HepG2 (cell line): Measurements from ENCODE around the gene ZNF540. TPM values are rescaled to one million over a fixed set of nuclear protein-coding genes. Genes with fewer than 3 reads are reported as not detected.

Experiments used
- ATAC-seq: fragments of 200-7000 bp; cut with Tn5 transposase; 3 replicates; pipeline ENCODE4 v1.9.1; 2020; ENCODE audit warnings: mild to moderate bottlenecking, moderate library complexity
- BruUV-seq: library from RNA; stranded (reverse); fragments of 400-500 nt; replicated peaks from 2 replicates; lab custom pipeline; 2021; lab: Mats Ljungman, UMichigan
- CTCF ChIA-PET: fragments of 300-600 bp; formaldehyde crosslinking; extraction: SDS; loops from one replicate; lab custom pipeline; 2021; ENCODE audit warnings: low total read pairs, inconsistent platforms, low intra/inter-chr PET ratio; lab: Yijun Ruan, JAX
- POLR2A ChIA-PET: fragments of 350-600 bp; sonication (Branson Sonifier 250); formaldehyde crosslinking; loops from one replicate; lab custom pipeline; 2020; ENCODE audit warnings: antibody characterized with exemption, inconsistent platforms; lab: Yijun Ruan, JAX
- DNase-seq: peaks from one replicate; pipeline ENCODE4 v3.0.0-alpha.2; 2015; ENCODE audit warnings: low spot score
- FAIRE-seq: peaks from 3 replicates; lab custom pipeline; 2011; peaks lifted over from hg19 to GRCh38; lab: Jason Lieb, UNC
- H2AFZ ChIP-seq: one replicate; pipeline ENCODE4 v1.6.1; 2011; ENCODE audit warnings: low read length, inconsistent platforms
- H3K27ac ChIP-seq: fragments of 300-600 bp; 3 replicates; pipeline ENCODE4 v1.8.0; 2011; ENCODE audit warnings: mixed run types, mild to moderate bottlenecking, mixed read lengths, low read length, inconsistent platforms; ENCODE audit not compliant: insufficient read depth; ENCODE audit errors: extremely low read length
- H3K27me3 ChIP-seq, 2 experiments: fragments of 200-600 bp in 1 of 2; 2 replicates in 1 of 2; 3 replicates in 1 of 2; pipeline versions ENCODE4 v1.6.0 to v1.8.0; 2011; ENCODE audit warnings: low read length in 2 of 2, mild to moderate bottlenecking in 2 of 2, moderate library complexity in 2 of 2, inconsistent platforms in 1 of 2; ENCODE audit not compliant: insufficient read depth in 2 of 2, control insufficient read depth in 1 of 2
- H3K36me3 ChIP-seq, 2 experiments: fragments of 200-600 bp in 1 of 2; replicated peaks in 1 of 2; 2 replicates in 1 of 2; 3 replicates in 1 of 2; pipeline versions ENCODE4 v1.5.1 to v1.8.0; 2011; ENCODE audit warnings: low read length in 2 of 2, inconsistent platforms in 1 of 2; ENCODE audit not compliant: insufficient read depth in 2 of 2, control insufficient read depth in 1 of 2
- H3K4me1 ChIP-seq: 2 replicates; pipeline ENCODE4 v1.5.1; 2012; ENCODE audit warnings: low read length, inconsistent platforms; ENCODE audit not compliant: insufficient read depth
- H3K4me2 ChIP-seq: 2 replicates; pipeline ENCODE4 v1.6.0; 2011; ENCODE audit warnings: low read depth, low read length, inconsistent platforms
- H3K4me3 ChIP-seq, 3 experiments: fragments of 200-600 bp in 1 of 3; sonication (generic), shearing (Covaris generic) in 1 of 3; replicated peaks in 1 of 3; 2 replicates each; pipeline ENCODE4 v1.5.1; 2011 to 2016; ENCODE audit warnings: low read length in 3 of 3, inconsistent platforms in 2 of 3, low read depth in 2 of 3, mild to moderate bottlenecking in 2 of 3, control low read depth in 1 of 3, mixed read lengths in 1 of 3; ENCODE audit not compliant: insufficient read depth in 1 of 3
- H3K79me2 ChIP-seq: one replicate; pipeline ENCODE4 v1.6.1; 2011; ENCODE audit warnings: low read length, inconsistent platforms; ENCODE audit not compliant: insufficient read depth
- H3K9ac ChIP-seq: 2 replicates; pipeline ENCODE4 v1.6.0; 2011; ENCODE audit warnings: mild to moderate bottlenecking, low read depth, low read length, inconsistent platforms; ENCODE audit not compliant: insufficient read depth
- H3K9me3 ChIP-seq: 2 replicates; pipeline ENCODE4 v1.5.1; 2012; ENCODE audit warnings: mild to moderate bottlenecking, low read length
- H4K20me1 ChIP-seq: 2 replicates; pipeline ENCODE4 v1.6.0; 2011; ENCODE audit warnings: inconsistent platforms, mild to moderate bottlenecking, low read length, moderate library complexity; ENCODE audit not compliant: insufficient read depth
- GATA4 ChIP-seq: sonication (generic); IDR thresholded peaks from 2 replicates; pipeline ENCODE4 v1.6.1; 2016; ENCODE audit warnings: antibody characterized with exemption, low read depth, borderline replicate concordance
- GLI4 ChIP-seq: sonication (generic); formaldehyde crosslinking; IDR thresholded peaks from 2 replicates; pipeline ENCODE4 v1.5.1; 2020; ENCODE audit warnings: missing genetic modification reagents, mild to moderate bottlenecking, moderate library complexity, borderline replicate concordance
- GLMP ChIP-seq: sonication (generic); formaldehyde crosslinking; IDR thresholded peaks from 2 replicates; pipeline ENCODE4 v1.9.0; 2021; ENCODE audit warnings: missing genetic modification reagents, mild to moderate bottlenecking, borderline replicate concordance
- ISX ChIP-seq: sonication (generic); formaldehyde crosslinking; conservative IDR thresholded peaks from 2 replicates; pipeline ENCODE4 v1.5.0; 2020; ENCODE audit warnings: missing genetic modification reagents
- MEF2D ChIP-seq: sonication (generic); formaldehyde crosslinking; IDR thresholded peaks from 2 replicates; pipeline ENCODE4 v1.5.1; 2020; ENCODE audit warnings: mild to moderate bottlenecking, missing genetic modification reagents
- POLR2AphosphoS5 ChIP-seq: IDR thresholded peaks from 2 replicates; pipeline ENCODE4 v1.6.1; 2012; ENCODE audit warnings: low read depth, low read length
- SATB2 ChIP-seq: sonication (generic); formaldehyde crosslinking; IDR thresholded peaks from 2 replicates; pipeline ENCODE4 v1.5.0; 2020; ENCODE audit warnings: missing genetic modification reagents
- ZNF333 ChIP-seq: sonication (generic); formaldehyde crosslinking; IDR thresholded peaks from 2 replicates; pipeline ENCODE4 v1.4.0; 2020; ENCODE audit warnings: mild to moderate bottlenecking, missing genetic modification reagents, borderline replicate concordance
- ZNF432 ChIP-seq: sonication (generic); formaldehyde crosslinking; IDR thresholded peaks from 2 replicates; pipeline ENCODE4 v1.5.0; 2020; ENCODE audit warnings: missing genetic modification reagents, mild to moderate bottlenecking, borderline replicate concordance
- ZNF564 ChIP-seq: sonication (generic); formaldehyde crosslinking; IDR thresholded peaks from 2 replicates; pipeline ENCODE4 v1.8.1; 2023; ENCODE audit warnings: mild to moderate bottlenecking, missing genetic modification reagents
- ZNF678 ChIP-seq: sonication (generic); formaldehyde crosslinking; IDR thresholded peaks from 2 replicates; pipeline ENCODE4 v1.4.0; 2020; ENCODE audit warnings: mild to moderate bottlenecking, missing genetic modification reagents
- WGBS: methylation state at CpG from one replicate; pipeline ENCODE4 v1.1.6; 2017; ENCODE audit warnings: low lambda C conversion rate; 5-methylcytosine and 5-hydroxymethylcytosine counted together
- in situ Hi-C: cut with HindIII; loops from 2 replicates; pipeline ENCODE4 v1.10.0; 2017; ENCODE audit warnings: low pct_unique_long_range_greater_than_20kb; ENCODE audit not compliant: extremely low pct_ligation_motif_present
- intact Hi-C: fragments of 100-400 bp; cut with micrococcal nuclease; formaldehyde crosslinking; loops from one replicate; pipeline ENCODE4 v1.10.0; 2022; ENCODE audit not compliant: unreplicated experiment
- polyA plus RNA-seq, 8 experiments: library from polyadenylated mRNA; depleted of rRNA in 3 of 8; stranded (reverse) in 7 of 8; unstranded in 1 of 8; fragments of >200 nt; fragmentation: Illumina TruSeq in 4 of 8; extraction: Trizol in 4 of 8; gene quantifications; 2 replicates each; pipeline versions ENCODE4 v1.2.1 to v1.2.3, GENCODE V29; 2011 to 2016; ENCODE audit warnings: low read depth in 4 of 8, missing spikeins in 1 of 8, mixed read lengths in 1 of 8; ENCODE audit not compliant: insufficient read depth in 1 of 8
- total RNA-seq, 5 experiments: library from RNA; depleted of rRNA; stranded (reverse); fragments of >200 nt; fragmentation: Illumina TruSeq; extraction: Trizol; gene quantifications; 2 replicates each; pipeline ENCODE4 v1.2.3, GENCODE V29; 2016; ENCODE audit warnings: low read depth in 1 of 5
- TF ChIP-seq, protein P1 (sequence below): IDR thresholded peaks from 2 replicates; pipeline ENCODE4 v1.4.0; 2020; ENCODE audit warnings: mild to moderate bottlenecking, missing genetic modification reagents
- TF ChIP-seq, protein P2 (sequence below): sonication (generic); formaldehyde crosslinking; IDR thresholded peaks from 2 replicates; pipeline ENCODE4 v1.5.0; 2020; ENCODE audit warnings: mild to moderate bottlenecking, missing genetic modification reagents, borderline replicate concordance

Gene ZNF540
- total and polyA plus RNA-seq, 2 of the 13 experiments (the other 11 are each of a cell fraction or from before 2014, with no cell fraction given): 0.21 to 0.40 TPM

- Histone ChIP-seq H3K79me2 (peaks cover 41% of the 10 kb centered on the region), H3K27me3 (no peaks in the 10 kb centered on the region; a peak in 1 of 5 replicates), H3K4me2 (peak overlapping the region; percentile 98), H3K9me3 (peaks cover 1% of the 10 kb centered on the region; the same call in 1 of the 2 replicates), H4K20me1 (no peaks in the 10 kb centered on the region), H3K27ac (peak overlapping the region; percentile 94), H3K4me3 (peak overlapping the region; percentile 87 to 97 (median 93)), H3K36me3 (no peaks in the 10 kb centered on the region), H2AFZ (peak overlapping the region; percentile 15), H3K4me1 (peaks cover 15% of the 10 kb centered on the region), H3K9ac (peak overlapping the region; percentile 87)
- intact Hi-C loops (loop anchor here (1.0 to 5.0 kb wide), 4 partner anchors 38 to 187 kb away; partner anchors contain the start of genes ZNF540, ZNF569, ZNF570 and ZNF571), in situ Hi-C loops (no loop called here)
- no TSS peak for BruUV-seq
- peak; percentile 37 for DNase-seq
- 0% methylated on average over 2 of the region's 40 CpGs for WGBS
- peak; percentile 73 for ATAC-seq
- no peak for FAIRE-seq
- CTCF ChIA-PET: no interaction called here
- POLR2A ChIA-PET: interaction anchor here (1.0 to 1.5 kb wide), 5 partner anchors 36 to 337 kb away, joined by 3 to 11 read pairs (median 4); partner anchors contain the start of genes ZNF540 and ZNF571
- TF ChIP-seq ZNF432 (CRISPR knock-in tag) (no peak), GLI4 (CRISPR knock-in tag) (no peak; the same call in 1 of the 2 replicates), GLMP (CRISPR knock-in tag) (no peak), ZNF564 (CRISPR knock-in tag) (no peak), ZNF333 (CRISPR knock-in tag) (no peak), ISX (CRISPR knock-in tag) (no peak), MEF2D (CRISPR knock-in tag) (0 out of 2 replicates have a peak, but pooled peaks have one; percentile 40), ZNF678 (CRISPR knock-in tag) (no peak), SATB2 (CRISPR knock-in tag) (no peak), POLR2AphosphoS5 (no peak), GATA4 (no peak)
- TF ChIP-seq, protein P1, sequence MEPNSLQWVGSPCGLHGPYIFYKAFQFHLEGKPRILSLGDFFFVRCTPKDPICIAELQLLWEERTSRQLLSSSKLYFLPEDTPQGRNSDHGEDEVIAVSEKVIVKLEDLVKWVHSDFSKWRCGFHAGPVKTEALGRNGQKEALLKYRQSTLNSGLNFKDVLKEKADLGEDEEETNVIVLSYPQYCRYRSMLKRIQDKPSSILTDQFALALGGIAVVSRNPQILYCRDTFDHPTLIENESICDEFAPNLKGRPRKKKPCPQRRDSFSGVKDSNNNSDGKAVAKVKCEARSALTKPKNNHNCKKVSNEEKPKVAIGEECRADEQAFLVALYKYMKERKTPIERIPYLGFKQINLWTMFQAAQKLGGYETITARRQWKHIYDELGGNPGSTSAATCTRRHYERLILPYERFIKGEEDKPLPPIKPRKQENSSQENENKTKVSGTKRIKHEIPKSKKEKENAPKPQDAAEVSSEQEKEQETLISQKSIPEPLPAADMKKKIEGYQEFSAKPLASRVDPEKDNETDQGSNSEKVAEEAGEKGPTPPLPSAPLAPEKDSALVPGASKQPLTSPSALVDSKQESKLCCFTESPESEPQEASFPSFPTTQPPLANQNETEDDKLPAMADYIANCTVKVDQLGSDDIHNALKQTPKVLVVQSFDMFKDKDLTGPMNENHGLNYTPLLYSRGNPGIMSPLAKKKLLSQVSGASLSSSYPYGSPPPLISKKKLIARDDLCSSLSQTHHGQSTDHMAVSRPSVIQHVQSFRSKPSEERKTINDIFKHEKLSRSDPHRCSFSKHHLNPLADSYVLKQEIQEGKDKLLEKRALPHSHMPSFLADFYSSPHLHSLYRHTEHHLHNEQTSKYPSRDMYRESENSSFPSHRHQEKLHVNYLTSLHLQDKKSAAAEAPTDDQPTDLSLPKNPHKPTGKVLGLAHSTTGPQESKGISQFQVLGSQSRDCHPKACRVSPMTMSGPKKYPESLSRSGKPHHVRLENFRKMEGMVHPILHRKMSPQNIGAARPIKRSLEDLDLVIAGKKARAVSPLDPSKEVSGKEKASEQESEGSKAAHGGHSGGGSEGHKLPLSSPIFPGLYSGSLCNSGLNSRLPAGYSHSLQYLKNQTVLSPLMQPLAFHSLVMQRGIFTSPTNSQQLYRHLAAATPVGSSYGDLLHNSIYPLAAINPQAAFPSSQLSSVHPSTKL (CRISPR knock-in tag): 0 out of 2 replicates have a peak, but pooled peaks have one; percentile 12
- TF ChIP-seq, protein P2, sequence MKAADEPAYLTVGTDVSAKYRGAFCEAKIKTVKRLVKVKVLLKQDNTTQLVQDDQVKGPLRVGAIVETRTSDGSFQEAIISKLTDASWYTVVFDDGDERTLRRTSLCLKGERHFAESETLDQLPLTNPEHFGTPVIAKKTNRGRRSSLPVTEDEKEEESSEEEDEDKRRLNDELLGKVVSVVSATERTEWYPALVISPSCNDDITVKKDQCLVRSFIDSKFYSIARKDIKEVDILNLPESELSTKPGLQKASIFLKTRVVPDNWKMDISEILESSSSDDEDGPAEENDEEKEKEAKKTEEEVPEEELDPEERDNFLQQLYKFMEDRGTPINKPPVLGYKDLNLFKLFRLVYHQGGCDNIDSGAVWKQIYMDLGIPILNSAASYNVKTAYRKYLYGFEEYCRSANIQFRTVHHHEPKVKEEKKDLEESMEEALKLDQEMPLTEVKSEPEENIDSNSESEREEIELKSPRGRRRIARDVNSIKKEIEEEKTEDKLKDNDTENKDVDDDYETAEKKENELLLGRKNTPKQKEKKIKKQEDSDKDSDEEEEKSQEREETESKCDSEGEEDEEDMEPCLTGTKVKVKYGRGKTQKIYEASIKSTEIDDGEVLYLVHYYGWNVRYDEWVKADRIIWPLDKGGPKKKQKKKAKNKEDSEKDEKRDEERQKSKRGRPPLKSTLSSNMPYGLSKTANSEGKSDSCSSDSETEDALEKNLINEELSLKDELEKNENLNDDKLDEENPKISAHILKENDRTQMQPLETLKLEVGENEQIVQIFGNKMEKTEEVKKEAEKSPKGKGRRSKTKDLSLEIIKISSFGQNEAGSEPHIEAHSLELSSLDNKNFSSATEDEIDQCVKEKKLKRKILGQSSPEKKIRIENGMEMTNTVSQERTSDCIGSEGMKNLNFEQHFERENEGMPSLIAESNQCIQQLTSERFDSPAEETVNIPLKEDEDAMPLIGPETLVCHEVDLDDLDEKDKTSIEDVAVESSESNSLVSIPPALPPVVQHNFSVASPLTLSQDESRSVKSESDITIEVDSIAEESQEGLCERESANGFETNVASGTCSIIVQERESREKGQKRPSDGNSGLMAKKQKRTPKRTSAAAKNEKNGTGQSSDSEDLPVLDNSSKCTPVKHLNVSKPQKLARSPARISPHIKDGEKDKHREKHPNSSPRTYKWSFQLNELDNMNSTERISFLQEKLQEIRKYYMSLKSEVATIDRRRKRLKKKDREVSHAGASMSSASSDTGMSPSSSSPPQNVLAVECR (CRISPR knock-in tag): peak; percentile 49; the same call in 1 of the 2 replicates
These were observed 60.1 kb downstream of the ZNF540 start for GRCh38 chr19:37654629-37655300.
